H9 (cell line): ENCODE results near the gene GRIK1. TPM values are rescaled to one million over a fixed set of nuclear protein-coding genes. Genes with fewer than 3 reads are reported as not detected.

Experiments used
- DNase-seq: peaks from one replicate; pipeline ENCODE4 v3.0.0-alpha.2; 2017
- H2AFZ ChIP-seq: one replicate; pipeline ENCODE4 v1.6.1; 2013; ENCODE audit warnings: mild to moderate bottlenecking, low read length, control low read depth, moderate library complexity
- H2AK5ac ChIP-seq: 2 replicates; pipeline ENCODE4 v1.6.1; 2013; ENCODE audit warnings: low read length, control low read depth, mixed read lengths; ENCODE audit not compliant: insufficient read length
- H2BK120ac ChIP-seq: one replicate; pipeline ENCODE4 v1.6.1; 2013; ENCODE audit warnings: low read depth, mild to moderate bottlenecking, low read length, control low read depth, inconsistent platforms; ENCODE audit not compliant: poor library complexity, severe bottlenecking
- H2BK12ac ChIP-seq: 2 replicates; pipeline ENCODE4 v1.6.1; 2013; ENCODE audit warnings: low read length, control low read depth, mixed read lengths, low read depth; ENCODE audit not compliant: insufficient read length
- H2BK15ac ChIP-seq: 2 replicates; pipeline ENCODE4 v1.6.1; 2013; ENCODE audit warnings: low read depth, low read length, control low read depth
- H2BK20ac ChIP-seq: one replicate; pipeline ENCODE4 v1.6.1; 2013; ENCODE audit warnings: low read depth, mild to moderate bottlenecking, low read length, control low read depth, inconsistent platforms; ENCODE audit not compliant: poor library complexity, severe bottlenecking
- H2BK5ac ChIP-seq: 2 replicates; pipeline ENCODE4 v1.6.1; 2013; ENCODE audit warnings: low read length, control low read depth, mixed read lengths; ENCODE audit not compliant: insufficient read length
- H3K14ac ChIP-seq: 2 replicates; pipeline ENCODE4 v1.6.1; 2013; ENCODE audit warnings: low read length, control low read depth; ENCODE audit not compliant: insufficient read depth
- H3K18ac ChIP-seq: 2 replicates; pipeline ENCODE4 v1.6.1; 2013; ENCODE audit warnings: low read depth, mild to moderate bottlenecking, mixed read lengths, low read length, control low read depth; ENCODE audit not compliant: insufficient read length
- H3K23ac ChIP-seq: 2 replicates; pipeline ENCODE4 v1.6.1; 2013; ENCODE audit warnings: low read length, control low read depth, mixed read lengths, low read depth; ENCODE audit not compliant: insufficient read length
- H3K23me2 ChIP-seq: 2 replicates; pipeline ENCODE4 v1.6.1; 2013; ENCODE audit warnings: low read depth, mild to moderate bottlenecking, mixed read lengths, low read length, control low read depth; ENCODE audit not compliant: insufficient read length, poor library complexity, severe bottlenecking
- H3K27ac ChIP-seq: 2 replicates; pipeline ENCODE4 v1.5.1; 2013; ENCODE audit warnings: low read length, control low read depth, mixed read lengths, low read depth; ENCODE audit not compliant: insufficient read length
- H3K27me3 ChIP-seq: 2 replicates; pipeline ENCODE4 v1.6.1; 2013; ENCODE audit warnings: low read length, control low read depth, inconsistent platforms; ENCODE audit not compliant: insufficient read depth
- H3K4ac ChIP-seq: 2 replicates; pipeline ENCODE4 v1.6.1; 2013; ENCODE audit warnings: low read depth, mild to moderate bottlenecking, control low read depth, inconsistent platforms, low read length, moderate library complexity
- H3K4me1 ChIP-seq: 2 replicates; pipeline ENCODE4 v1.6.1; 2013; ENCODE audit warnings: low read length, control low read depth, inconsistent platforms; ENCODE audit not compliant: insufficient read depth
- H3K4me2 ChIP-seq: 2 replicates; pipeline ENCODE4 v1.6.1; 2013; ENCODE audit warnings: low read length, control low read depth, mixed read lengths; ENCODE audit not compliant: insufficient read length, insufficient read depth
- H3K56ac ChIP-seq: 2 replicates; pipeline ENCODE4 v1.6.1; 2013; ENCODE audit warnings: low read depth, mild to moderate bottlenecking, mixed read lengths, low read length, control low read depth; ENCODE audit not compliant: insufficient read length
- H3K79me1 ChIP-seq: 2 replicates; pipeline ENCODE4 v1.6.1; 2013; ENCODE audit warnings: low read depth, mild to moderate bottlenecking, moderate library complexity, low read length, control low read depth, inconsistent platforms; ENCODE audit not compliant: insufficient read depth, poor library complexity, severe bottlenecking
- H3K79me2 ChIP-seq: 2 replicates; pipeline ENCODE4 v1.6.1; 2013; ENCODE audit warnings: low read length, control low read depth, inconsistent platforms; ENCODE audit not compliant: insufficient read depth
- H3K9ac ChIP-seq: 2 replicates; pipeline ENCODE4 v1.6.1; 2013; ENCODE audit warnings: low read length, control low read depth, mixed read lengths; ENCODE audit not compliant: insufficient read length; ENCODE audit errors: extremely low read depth
- H3K9me3 ChIP-seq: one replicate; pipeline ENCODE4 v1.6.1; 2013; ENCODE audit warnings: low read depth, low read length, inconsistent platforms; ENCODE audit not compliant: control insufficient read depth
- H3T11ph ChIP-seq: one replicate; pipeline ENCODE4 v1.6.1; 2013; ENCODE audit warnings: mild to moderate bottlenecking, low read length, control low read depth, inconsistent platforms
- H4K20me1 ChIP-seq: one replicate; pipeline ENCODE4 v1.6.1; 2013; ENCODE audit not compliant: control insufficient read depth, insufficient read length, insufficient read depth
- H4K5ac ChIP-seq: 2 replicates; pipeline ENCODE4 v1.6.1; 2013; ENCODE audit warnings: low read depth, mild to moderate bottlenecking, mixed read lengths, low read length, control low read depth; ENCODE audit not compliant: insufficient read length
- H4K8ac ChIP-seq: replicated peaks from 2 replicates; pipeline ENCODE4 v1.6.1; 2013; ENCODE audit warnings: low read length, control low read depth, mixed read lengths, low read depth; ENCODE audit not compliant: insufficient read length
- H4K91ac ChIP-seq: 2 replicates; pipeline ENCODE4 v1.6.1; 2013; ENCODE audit warnings: low read depth, mild to moderate bottlenecking, moderate library complexity, mixed read lengths, low read length, control low read depth; ENCODE audit not compliant: insufficient read length
- H3K27ac Mint-ChIP-seq, 3 experiments: 2 replicates in 2 of 3; 3 replicates in 1 of 3; pipeline ENCODE4 v1.8.0; 2020 to 2021; ENCODE audit warnings: mixed read lengths in 3 of 3, mild to moderate bottlenecking in 1 of 3, moderate library complexity in 1 of 3
- H3K27me3 Mint-ChIP-seq: 2 replicates; pipeline ENCODE4 v1.8.0; 2021; ENCODE audit warnings: low read depth, mild to moderate bottlenecking, moderate library complexity, mixed read lengths
- H3K36me3 Mint-ChIP-seq, 3 experiments: 2 replicates in 2 of 3; 3 replicates in 1 of 3; pipeline ENCODE4 v1.8.0; 2020 to 2021; ENCODE audit warnings: low read depth in 3 of 3, mixed read lengths in 3 of 3; ENCODE audit not compliant: insufficient read depth in 1 of 3
- H3K4me1 Mint-ChIP-seq, 2 experiments: 2 replicates each; pipeline ENCODE4 v1.8.0; 2020; ENCODE audit warnings: mixed read lengths in 2 of 2
- H3K4me3 Mint-ChIP-seq, 2 experiments: 2 replicates in 1 of 2; 3 replicates in 1 of 2; pipeline ENCODE4 v1.8.0; 2020 to 2021; ENCODE audit warnings: mild to moderate bottlenecking in 2 of 2, mixed read lengths in 2 of 2, moderate library complexity in 1 of 2
- H3K9me3 Mint-ChIP-seq, 2 experiments: 2 replicates in 1 of 2; 3 replicates in 1 of 2; pipeline ENCODE4 v1.8.0; 2020; ENCODE audit warnings: mild to moderate bottlenecking in 2 of 2, mixed read lengths in 2 of 2, moderate library complexity in 1 of 2
- whole genome bisulfite sequencing: extraction: QIAGEN DNeasy Blood & Tissue Kit; methylation state at CpG from one replicate; pipeline ENCODE4 v1.1.7; 2013; ENCODE audit warnings: missing lambda C conversion rate, low lambda C conversion rate, mixed read lengths; ENCODE audit not compliant: insufficient read length; ENCODE audit errors: extremely low coverage; 5-methylcytosine and 5-hydroxymethylcytosine counted together
- total RNA-seq: library from RNA; stranded (reverse); gene quantifications from 2 replicates; pipeline ENCODE4 v1.2.1, GENCODE V29; 2021
- TF ChIP-seq, protein P1 (sequence below): fragments of 200-600 bp; sonication (generic); conservative IDR thresholded peaks from 3 replicates; pipeline ENCODE4 v1.8.0; 2021; ENCODE audit warnings: antibody characterized with exemption, mild to moderate bottlenecking

Gene GRIK1
- total RNA-seq, 1 experiment from 2014 or later, result not detected

DNA sequence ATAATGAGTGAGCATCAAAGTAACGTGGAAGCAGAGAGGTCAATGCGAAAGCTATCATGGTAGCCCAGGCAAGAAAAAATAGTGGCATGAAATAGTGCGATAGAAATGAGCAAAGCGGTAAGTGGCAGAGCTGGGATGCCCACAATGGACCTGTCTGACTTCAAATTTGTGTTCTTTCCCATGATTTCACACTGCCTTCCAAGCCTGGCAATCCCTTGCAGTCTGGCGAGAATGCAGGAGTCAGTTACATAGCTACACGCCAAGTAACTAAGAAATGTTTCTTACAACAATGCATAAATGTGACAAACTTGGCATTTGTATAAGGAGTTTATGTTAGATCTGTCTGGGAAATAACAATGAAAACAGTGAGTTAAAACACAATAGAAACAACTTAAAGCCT lies 82.6 kb downstream of the GRIK1 start:
- WGBS, result no CpG with 5 or more reads among the region's 6 CpGs
- H3K4me1 ChIP-seq, result peaks cover 8% of the 10 kb centered on the region; the same call in 1 of the 2 replicates
- no peak overlapping the region for H2BK12ac ChIP-seq
- H3K23me2 ChIP-seq, result no peaks in the 10 kb centered on the region
- no peak overlapping the region for H3K4me2 ChIP-seq
- H3K27ac Mint-ChIP-seq, result no peak overlapping the region
- H3K27ac ChIP-seq, result no peak overlapping the region
- no peak overlapping the region for H2AFZ ChIP-seq
- H3K27me3 Mint-ChIP-seq, result no peaks in the 10 kb centered on the region
- no peak overlapping the region for H2BK20ac ChIP-seq
- no peaks in the 10 kb centered on the region for H3K9me3 ChIP-seq
- H2BK15ac ChIP-seq, result no peak overlapping the region
- no peak overlapping the region for H4K8ac ChIP-seq
- H3K36me3 Mint-ChIP-seq, result no peaks in the 10 kb centered on the region; a peak in 1 of 7 replicates
- H4K91ac ChIP-seq, result no peak overlapping the region
- no peaks in the 10 kb centered on the region for H3K79me1 ChIP-seq
- no peaks in the 10 kb centered on the region for H4K20me1 ChIP-seq
- no peak overlapping the region for H3K4me3 Mint-ChIP-seq
- H3K4ac ChIP-seq, result no peak overlapping the region
- no peak overlapping the region for H2AK5ac ChIP-seq
- no peak overlapping the region for H2BK5ac ChIP-seq
- H3T11ph ChIP-seq, result no peak overlapping the region
- DNase-seq, result no peak
- no peaks in the 10 kb centered on the region for H3K27me3 ChIP-seq
- no peak overlapping the region for H3K23ac ChIP-seq
- H3K79me2 ChIP-seq, result no peaks in the 10 kb centered on the region
- H2BK120ac ChIP-seq, result no peak overlapping the region
- H3K56ac ChIP-seq, result no peak overlapping the region
- H3K18ac ChIP-seq, result no peak overlapping the region
- H3K9ac ChIP-seq, result no peak overlapping the region
- H3K4me1 Mint-ChIP-seq, result peaks cover 3% of the 10 kb centered on the region in 2 experiments
- no peak overlapping the region for H4K5ac ChIP-seq
- H3K9me3 Mint-ChIP-seq, result no peaks in the 10 kb centered on the region
- TF ChIP-seq, protein P1, sequence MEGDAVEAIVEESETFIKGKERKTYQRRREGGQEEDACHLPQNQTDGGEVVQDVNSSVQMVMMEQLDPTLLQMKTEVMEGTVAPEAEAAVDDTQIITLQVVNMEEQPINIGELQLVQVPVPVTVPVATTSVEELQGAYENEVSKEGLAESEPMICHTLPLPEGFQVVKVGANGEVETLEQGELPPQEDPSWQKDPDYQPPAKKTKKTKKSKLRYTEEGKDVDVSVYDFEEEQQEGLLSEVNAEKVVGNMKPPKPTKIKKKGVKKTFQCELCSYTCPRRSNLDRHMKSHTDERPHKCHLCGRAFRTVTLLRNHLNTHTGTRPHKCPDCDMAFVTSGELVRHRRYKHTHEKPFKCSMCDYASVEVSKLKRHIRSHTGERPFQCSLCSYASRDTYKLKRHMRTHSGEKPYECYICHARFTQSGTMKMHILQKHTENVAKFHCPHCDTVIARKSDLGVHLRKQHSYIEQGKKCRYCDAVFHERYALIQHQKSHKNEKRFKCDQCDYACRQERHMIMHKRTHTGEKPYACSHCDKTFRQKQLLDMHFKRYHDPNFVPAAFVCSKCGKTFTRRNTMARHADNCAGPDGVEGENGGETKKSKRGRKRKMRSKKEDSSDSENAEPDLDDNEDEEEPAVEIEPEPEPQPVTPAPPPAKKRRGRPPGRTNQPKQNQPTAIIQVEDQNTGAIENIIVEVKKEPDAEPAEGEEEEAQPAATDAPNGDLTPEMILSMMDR, result no peak
- H3K14ac ChIP-seq, result no peak overlapping the region
